ENCODE data around the gene CEND1.

- no peak for TF ChIP-seq ZNF564 (CRISPR knock-in tag; IDR thresholded peaks at IDR 0.05)
- no peak for TF ChIP-seq ZNF768 (CRISPR knock-in tag; IDR thresholded peaks at IDR 0.05)
- no peak for TF ChIP-seq SMARCC2 (IDR thresholded peaks at IDR 0.05)
- TF ChIP-seq GMEB1 (CRISPR knock-in tag; IDR thresholded peaks at IDR 0.05; ENCODE audit: borderline replicate concordance) = no peak
- TF ChIP-seq ZZZ3 (CRISPR knock-in tag; IDR thresholded peaks at IDR 0.05; ENCODE audit: borderline replicate concordance) = no peak
- TF ChIP-seq ELK4 (CRISPR knock-in tag; IDR thresholded peaks at IDR 0.05; ENCODE audit: borderline replicate concordance) = no peak
- no peak for TF ChIP-seq ZNF138 (CRISPR knock-in tag; IDR thresholded peaks at IDR 0.05; ENCODE audit: low read depth)
- TF ChIP-seq RXRA (CRISPR knock-in tag; IDR thresholded peaks at IDR 0.05) = no peak
- no peak for TF ChIP-seq JUND (CRISPR knock-in tag; IDR thresholded peaks at IDR 0.05)
- TF ChIP-seq PHF20 (CRISPR knock-in tag; IDR thresholded peaks at IDR 0.05) = no peak
- TF ChIP-seq BHLHE40 (IDR thresholded peaks at IDR 0.05; ENCODE audit: low read length) = no peak
Observed at GRCh38 chr11:831961-832528, 42.2 kb upstream of the CEND1 start.

All from HepG2 (cell line).